ENCODE data around the gene CXorf65.

CXorf65 gene

DNA sequence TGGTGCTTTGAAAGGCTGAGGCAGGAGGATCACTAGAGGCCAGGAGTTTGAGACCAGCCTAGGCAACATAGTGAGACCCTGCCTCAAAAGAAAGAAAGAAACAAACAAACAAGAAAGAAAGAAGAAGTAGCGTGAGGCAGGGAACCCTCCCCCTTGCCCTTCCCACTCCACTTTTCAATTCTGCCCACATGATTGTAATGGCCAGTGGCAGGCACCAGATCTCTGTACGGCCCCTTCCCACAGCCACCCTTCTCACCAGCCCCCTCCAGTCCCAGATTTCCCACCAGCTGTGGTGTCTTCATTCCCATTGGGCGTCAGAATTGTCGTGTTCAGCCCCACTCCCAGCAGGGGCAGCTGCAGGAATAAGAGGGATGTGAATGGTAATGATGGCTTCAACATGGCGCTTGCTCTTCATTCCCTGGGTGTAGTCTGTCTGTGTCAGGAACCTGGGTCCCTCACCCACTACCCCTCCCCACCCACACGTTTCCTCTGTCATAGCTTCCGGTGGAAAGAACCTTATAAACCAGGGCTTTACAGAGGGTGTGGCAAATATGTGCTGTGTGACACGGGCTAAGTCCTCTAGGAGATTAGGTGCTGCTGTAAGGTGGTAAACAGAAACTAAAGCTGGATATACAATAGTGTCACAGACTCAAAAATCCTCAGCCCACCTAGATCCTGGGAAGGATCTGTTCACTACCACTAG, 4.8 kb upstream of the CXorf65 start, which contains the start of gene IL2RG:
Gene IL2RG, minus strand, starts transcription at position 437 of the 703 bp plus-strand sequence. Its CDS starts 38 bp downstream, at position 399.
- ChIA-PET CTCF (no interaction called here), POLR2A (interaction anchor here (1.2 kb wide), 1 partner anchor 9 kb away, joined by 4 read pairs; no protein-coding TSS in a partner anchor)
- DNase-seq (ENCODE audit: extremely low spot score), result no peak
- TF ChIP-seq SUZ12 (IDR thresholded peaks at IDR 0.05) (no peak), LEF1 (IDR thresholded peaks at IDR 0.05; ENCODE audit: borderline replicate concordance) (no peak)

DNA sequence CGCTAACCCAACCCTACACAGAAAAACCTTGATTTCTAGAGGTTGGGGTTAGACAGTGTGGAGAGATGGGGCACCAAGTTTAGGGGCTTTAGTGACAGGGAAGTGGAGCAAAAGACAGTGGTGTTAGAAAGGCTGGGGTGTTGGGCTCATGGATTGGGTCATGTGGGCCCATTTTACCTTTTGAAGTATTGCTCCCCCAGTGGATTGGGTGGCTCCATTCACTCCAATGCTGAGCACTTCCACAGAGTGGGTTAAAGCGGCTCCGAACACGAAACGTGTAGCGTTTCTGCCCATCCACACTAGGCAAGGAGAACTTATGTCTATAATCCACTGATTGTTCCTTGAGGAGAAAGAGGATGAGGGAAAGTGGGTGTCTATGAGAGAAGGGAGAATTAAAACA, 2.5 kb upstream of the CXorf65 start:
- TF ChIP-seq ZNF384 (IDR thresholded peaks at IDR 0.05) (no peak), L3MBTL2 (conservative IDR thresholded peaks at IDR 0.05) (no peak), NFRKB (IDR thresholded peaks at IDR 0.05) (no peak), FOXA1 (IDR thresholded peaks at IDR 0.05) (no peak), HDGF (IDR thresholded peaks at IDR 0.05; ENCODE audit: borderline replicate concordance) (no peak), SP1 (IDR thresholded peaks at IDR 0.05) (no peak), ELF4 (IDR thresholded peaks at IDR 0.05) (no peak), TARDBP (IDR thresholded peaks at IDR 0.05) (no peak)
- DNase-seq (ENCODE audit: extremely low spot score), result no peak
- ChIA-PET CTCF (no interaction called here), POLR2A (interaction anchor here (1.5 kb wide), 1 partner anchor 9 kb away, joined by 4 read pairs; the partner anchor contains the start of gene MED12)

GRCh38 chrX:71107762-71108360, 1.3 kb upstream of the CXorf65 start:
- CTCF ChIA-PET, result no interaction called here
- DNase-seq (ENCODE audit: extremely low spot score), result no peak
- POLR2A ChIA-PET, result interaction anchor here (1.5 kb wide), 1 partner anchor 11 kb away, joined by 4 read pairs; the partner anchor contains the start of gene MED12
- TF ChIP-seq BHLHE40 (IDR thresholded peaks at IDR 0.05; ENCODE audit: borderline replicate concordance), result no peak
- TF ChIP-seq ZNF384 (IDR thresholded peaks at IDR 0.05), result no peak
- TF ChIP-seq SP1 (IDR thresholded peaks at IDR 0.05), result no peak
- no peak for TF ChIP-seq TARDBP (IDR thresholded peaks at IDR 0.05)
- no peak for TF ChIP-seq NFRKB (IDR thresholded peaks at IDR 0.05)
- no peak for TF ChIP-seq FOXA1 (IDR thresholded peaks at IDR 0.05)
- no peak for TF ChIP-seq LEF1 (IDR thresholded peaks at IDR 0.05; ENCODE audit: borderline replicate concordance)

DNA sequence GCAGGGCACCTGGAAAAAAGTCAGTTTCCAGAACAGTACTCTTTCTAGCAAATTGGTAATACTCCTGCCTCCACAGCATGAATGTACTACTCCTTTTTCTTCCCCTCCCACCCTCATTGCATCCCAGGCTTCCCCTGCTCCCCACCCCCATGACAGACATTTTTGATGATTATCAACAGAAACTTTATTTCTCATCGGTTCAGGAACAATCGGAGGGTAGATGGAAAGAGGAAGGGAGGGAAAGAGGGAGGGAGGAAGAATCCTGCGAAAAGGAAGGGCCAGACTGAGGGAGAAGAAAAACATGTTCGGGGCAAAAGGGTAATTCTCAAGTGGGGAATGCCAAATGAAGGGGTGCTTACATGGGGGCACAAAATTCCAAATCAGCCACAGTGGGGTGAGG, 705 bp upstream of the CXorf65 start:
- ChIA-PET POLR2A (no interaction called here), CTCF (no interaction called here)
- no peak for DNase-seq (ENCODE audit: extremely low spot score)
- TF ChIP-seq FOXK2 (IDR thresholded peaks at IDR 0.05) (no peak), ELF4 (IDR thresholded peaks at IDR 0.05) (no peak), NFRKB (IDR thresholded peaks at IDR 0.05) (no peak), L3MBTL2 (conservative IDR thresholded peaks at IDR 0.05) (no peak), ARNT (IDR thresholded peaks at IDR 0.05) (no peak), HDGF (IDR thresholded peaks at IDR 0.05; ENCODE audit: borderline replicate concordance) (no peak), TARDBP (IDR thresholded peaks at IDR 0.05) (no peak), SP1 (IDR thresholded peaks at IDR 0.05) (no peak)

DNA sequence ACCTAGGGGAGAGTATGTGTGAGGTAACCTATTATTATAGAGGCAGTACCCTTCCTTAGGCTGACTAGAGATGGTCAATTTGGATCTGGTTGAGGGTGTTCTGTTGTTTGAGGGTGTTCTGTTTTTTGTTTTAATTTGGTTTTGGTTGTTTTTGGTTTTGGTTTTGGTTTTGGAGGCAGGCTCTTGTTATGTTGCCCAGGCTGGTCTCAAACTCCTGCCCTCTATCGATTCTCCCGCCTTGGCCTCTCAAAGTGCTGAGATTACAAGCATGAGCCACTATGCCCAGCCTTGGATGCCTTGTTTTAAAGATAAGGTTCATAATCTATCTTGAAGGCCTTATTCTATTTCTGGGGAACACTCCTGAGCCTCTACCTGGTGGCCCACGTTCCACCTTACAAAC, 912 bp downstream of the CXorf65 start:
- TF ChIP-seq ZNF384 (IDR thresholded peaks at IDR 0.05), result no peak
- TF ChIP-seq, protein P1, sequence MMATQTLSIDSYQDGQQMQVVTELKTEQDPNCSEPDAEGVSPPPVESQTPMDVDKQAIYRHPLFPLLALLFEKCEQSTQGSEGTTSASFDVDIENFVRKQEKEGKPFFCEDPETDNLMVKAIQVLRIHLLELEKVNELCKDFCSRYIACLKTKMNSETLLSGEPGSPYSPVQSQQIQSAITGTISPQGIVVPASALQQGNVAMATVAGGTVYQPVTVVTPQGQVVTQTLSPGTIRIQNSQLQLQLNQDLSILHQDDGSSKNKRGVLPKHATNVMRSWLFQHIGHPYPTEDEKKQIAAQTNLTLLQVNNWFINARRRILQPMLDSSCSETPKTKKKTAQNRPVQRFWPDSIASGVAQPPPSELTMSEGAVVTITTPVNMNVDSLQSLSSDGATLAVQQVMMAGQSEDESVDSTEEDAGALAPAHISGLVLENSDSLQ (IDR thresholded peaks at IDR 0.05), result no peak
- no peak for TF ChIP-seq CTBP1 (IDR thresholded peaks at IDR 0.05; ENCODE audit: borderline replicate concordance)
- TF ChIP-seq ELF4 (IDR thresholded peaks at IDR 0.05), result no peak
- no peak for TF ChIP-seq NFRKB (IDR thresholded peaks at IDR 0.05)
- TF ChIP-seq FOXA1 (IDR thresholded peaks at IDR 0.05), result no peak
- no peak for TF ChIP-seq ARNT (IDR thresholded peaks at IDR 0.05)
- no peak for TF ChIP-seq FOXM1 (IDR thresholded peaks at IDR 0.05; ENCODE audit: borderline replicate concordance)
- no peak for TF ChIP-seq SP1 (IDR thresholded peaks at IDR 0.05)
- no peak for TF ChIP-seq TARDBP (IDR thresholded peaks at IDR 0.05)
- TF ChIP-seq HDGF (IDR thresholded peaks at IDR 0.05; ENCODE audit: borderline replicate concordance), result no peak
- TF ChIP-seq FOXK2 (IDR thresholded peaks at IDR 0.05), result no peak
- no peak for TF ChIP-seq SUZ12 (IDR thresholded peaks at IDR 0.05)
- no peak for TF ChIP-seq LEF1 (IDR thresholded peaks at IDR 0.05; ENCODE audit: borderline replicate concordance)
- no peak for TF ChIP-seq BHLHE40 (IDR thresholded peaks at IDR 0.05; ENCODE audit: borderline replicate concordance)
- no peak for TF ChIP-seq L3MBTL2 (conservative IDR thresholded peaks at IDR 0.05)
- ChIA-PET CTCF (no interaction called here), POLR2A (interaction anchor here (1.1 to 1.5 kb wide), 2 partner anchors 12 to 13 kb away, joined by 3 to 6 read pairs; partner anchors contain the start of gene MED12)
- no peak for DNase-seq (ENCODE audit: extremely low spot score)

- no peak for TF ChIP-seq HDGF (IDR thresholded peaks at IDR 0.05; ENCODE audit: borderline replicate concordance)
- TF ChIP-seq, protein P1 (IDR thresholded peaks at IDR 0.05), result no peak
- TF ChIP-seq L3MBTL2 (conservative IDR thresholded peaks at IDR 0.05), result peak; percentile 44; the same call in 1 of the 2 replicates
- CTCF ChIA-PET, result interaction anchor here (0.6 kb wide), 1 partner anchor 77 kb away, joined by 3 read pairs; no protein-coding TSS in a partner anchor
- POLR2A ChIA-PET, result interaction anchor here (1.0 to 1.4 kb wide), 2 partner anchors 15 to 23 kb away, joined by 3 to 5 read pairs; partner anchors contain the start of gene MED12
- no peak for DNase-seq (ENCODE audit: extremely low spot score)
Observed at GRCh38 chrX:71103110-71103983, 3.2 kb downstream of the CXorf65 start.
